ENCODE data around the gene RASSF3. TPM values are rescaled to one million over a fixed set of nuclear protein-coding genes. Genes with fewer than 3 reads are reported as not detected.

The RASSF3 gene
- polyA plus RNA-seq, 1 donor from 2014 or later, result 0.06 TPM

- no peaks in the 10 kb centered on the region for H3F3A ChIP-seq (ENCODE audit: insufficient read depth, low read length, poor library complexity, severe bottlenecking)
- no peak overlapping the region for H2AFZ ChIP-seq (ENCODE audit: low read depth, low read length)
- H3K27ac ChIP-seq (ENCODE audit: low read length), result no peak overlapping the region
- no peak overlapping the region for H3K4me2 ChIP-seq (ENCODE audit: low read length)
- H3K9ac ChIP-seq (ENCODE audit: low read length), result no peak overlapping the region
- TF ChIP-seq POLR2AphosphoS5 (IDR thresholded peaks at IDR 0.05), result no peak
- no peak for TF ChIP-seq RAD21 (conservative IDR thresholded peaks at IDR 0.05)
- TF ChIP-seq MXI1 (conservative IDR thresholded peaks at IDR 0.05; ENCODE audit: poor library complexity, severe bottlenecking), result no peak
- TF ChIP-seq EP300 (conservative IDR thresholded peaks at IDR 0.05; ENCODE audit: poor library complexity, severe bottlenecking), result no peak
- no peak for TF ChIP-seq SMC3 (conservative IDR thresholded peaks at IDR 0.05; ENCODE audit: poor library complexity)
- TF ChIP-seq EZH2 (IDR thresholded peaks at IDR 0.05; ENCODE audit: borderline replicate concordance, insufficient read depth, low read length, poor library complexity, severe bottlenecking), result no peak
- no peaks in the 10 kb centered on the region for H4K20me1 ChIP-seq (ENCODE audit: insufficient read depth)
- H3K4me3 ChIP-seq (ENCODE audit: low read length), result no peak overlapping the region
- no peaks in the 10 kb centered on the region for H3K79me2 ChIP-seq (replicated peaks; ENCODE audit: insufficient read depth, low read length)
- H3K9me2 ChIP-seq (ENCODE audit: insufficient read depth, low read length), result no peaks in the 10 kb centered on the region
- no peaks in the 10 kb centered on the region for H3K9me3 ChIP-seq (ENCODE audit: low read length)
- H3K36me3 ChIP-seq (ENCODE audit: insufficient read depth, low read length), result peaks cover 17% of the 10 kb centered on the region
- no peaks in the 10 kb centered on the region for H3K27me3 ChIP-seq (ENCODE audit: insufficient read depth, low read depth, low read length)
Observed at GRCh38 chr12:64720884-64721283, 110.6 kb downstream of the RASSF3 start.

- Histone ChIP-seq H3F3A (ENCODE audit: insufficient read depth, low read length, poor library complexity, severe bottlenecking) (no peaks in the 10 kb centered on the region), H3K9me2 (ENCODE audit: insufficient read depth, low read length) (no peaks in the 10 kb centered on the region), H3K79me2 (replicated peaks; ENCODE audit: insufficient read depth, low read length) (no peaks in the 10 kb centered on the region), H3K27me3 (ENCODE audit: insufficient read depth, low read depth, low read length) (no peaks in the 10 kb centered on the region), H2AFZ (ENCODE audit: low read depth, low read length) (no peak overlapping the region), H3K36me3 (ENCODE audit: insufficient read depth, low read length) (peaks cover 15% of the 10 kb centered on the region), H3K4me2 (ENCODE audit: low read length) (no peak overlapping the region), H3K27ac (ENCODE audit: low read length) (no peak overlapping the region), H4K20me1 (ENCODE audit: insufficient read depth) (no peaks in the 10 kb centered on the region), H3K9ac (ENCODE audit: low read length) (no peak overlapping the region), H3K9me3 (ENCODE audit: low read length) (no peaks in the 10 kb centered on the region), H3K4me3 (ENCODE audit: low read length) (no peak overlapping the region)
- TF ChIP-seq CTCF (IDR thresholded peaks at IDR 0.05; ENCODE audit: poor library complexity, severe bottlenecking) (no peak), SMC3 (conservative IDR thresholded peaks at IDR 0.05; ENCODE audit: poor library complexity) (no peak), REST (IDR thresholded peaks at IDR 0.05; ENCODE audit: borderline replicate concordance) (no peak), MXI1 (conservative IDR thresholded peaks at IDR 0.05; ENCODE audit: poor library complexity, severe bottlenecking) (no peak), POLR2AphosphoS5 (IDR thresholded peaks at IDR 0.05) (no peak), EZH2 (IDR thresholded peaks at IDR 0.05; ENCODE audit: borderline replicate concordance, insufficient read depth, low read length, poor library complexity, severe bottlenecking) (no peak), RAD21 (conservative IDR thresholded peaks at IDR 0.05) (no peak), TAF1 (IDR thresholded peaks at IDR 0.05; ENCODE audit: low read depth) (no peak), EP300 (conservative IDR thresholded peaks at IDR 0.05; ENCODE audit: poor library complexity, severe bottlenecking) (no peak)
Observed at GRCh38 chr12:64722835-64723234, 112.5 kb downstream of the RASSF3 start.

All from neural cell (in vitro differentiated cells).